ENCODE results near the gene CYP19A1.

DNA sequence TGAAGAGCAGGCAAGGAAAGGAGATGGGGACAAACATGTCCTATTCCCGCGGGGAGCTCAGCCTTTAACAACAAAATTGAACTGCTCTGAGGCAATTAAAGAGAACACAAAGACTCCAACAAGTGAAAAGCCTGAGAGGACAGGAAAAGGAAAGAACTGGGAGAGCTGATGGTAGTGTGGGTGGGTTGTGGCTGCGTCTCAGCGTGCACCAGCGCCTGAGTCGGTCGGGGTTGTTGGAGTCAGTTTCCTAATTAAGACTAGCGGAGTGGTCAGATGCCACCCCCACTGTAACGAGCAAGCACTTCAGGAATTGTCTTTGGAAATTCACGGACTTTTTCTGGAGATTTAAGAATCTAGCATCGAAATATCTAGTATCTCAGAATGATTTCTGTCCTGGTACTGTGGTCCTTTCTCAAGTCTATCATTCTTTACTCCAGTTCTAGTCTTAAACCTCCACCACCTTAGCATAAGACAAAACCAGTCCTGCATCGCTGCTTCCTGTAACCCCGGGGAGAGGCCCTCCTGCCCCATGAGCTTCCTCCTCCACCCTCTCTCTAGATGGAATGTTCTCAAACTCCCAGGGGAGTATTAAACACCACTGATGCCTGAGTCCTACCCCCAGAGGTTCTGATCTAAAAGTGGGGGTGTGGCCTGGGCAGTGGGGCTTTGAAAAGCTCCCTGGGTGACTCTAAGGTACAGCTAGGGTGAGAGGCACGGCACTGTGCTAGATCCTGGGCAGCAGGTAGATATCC lies 104.0 kb downstream of the CYP19A1 start:
- TF ChIP-seq POLR2A (IDR thresholded peaks at IDR 0.05; ENCODE audit: low read depth, low read length) = no peak
- TF ChIP-seq PAX5 (IDR thresholded peaks at IDR 0.05; ENCODE audit: insufficient read depth, low read length, severe bottlenecking) = no peak
